Measurements from ENCODE around the gene ZNF205.

The ZNF205 gene

GRCh38 chr16:3157229-3158025 is 45.0 kb downstream of the ZNF205 start (continued):
- TF ChIP-seq HOXD13 (CRISPR knock-in tag; IDR thresholded peaks at IDR 0.05; ENCODE audit: borderline replicate concordance) (no peak), ZNF473 (tag by site-specific recombination; IDR thresholded peaks at IDR 0.05) (no peak), REST (tag by site-specific recombination; IDR thresholded peaks at IDR 0.05) (no peak), ZBTB44 (tag by site-specific recombination; IDR thresholded peaks at IDR 0.05) (peak; percentile 74; the same call in 1 of the 2 replicates), ZEB2 (tag by site-specific recombination; IDR thresholded peaks at IDR 0.05) (peak; percentile 93), ZSCAN5A (tag by site-specific recombination; IDR thresholded peaks at IDR 0.05) (0 out of 2 replicates have a peak, but pooled peaks have one; percentile 15), ZNF394 (tag by site-specific recombination; IDR thresholded peaks at IDR 0.05; ENCODE audit: borderline replicate concordance) (peak; percentile 31), ZBTB6 (tag by site-specific recombination; IDR thresholded peaks at IDR 0.05) (peak; percentile 97), PATZ1 (tag by site-specific recombination; IDR thresholded peaks at IDR 0.05) (peak; percentile 84), BCL11B (tag by site-specific recombination; IDR thresholded peaks at IDR 0.05; ENCODE audit: low read depth) (no peak), ZXDB (tag by site-specific recombination; IDR thresholded peaks at IDR 0.05) (no peak; the same call in 1 of the 2 replicates), ZNF24 (tag by site-specific recombination; IDR thresholded peaks at IDR 0.05) (peak; percentile 85), ZNF660 (tag by site-specific recombination; IDR thresholded peaks at IDR 0.05) (peak; percentile 94), ZNF600 (tag by site-specific recombination; IDR thresholded peaks at IDR 0.05) (peak; percentile 96), ZNF266 (tag by site-specific recombination; IDR thresholded peaks at IDR 0.05; ENCODE audit: low read depth) (no peak), PRDM2 (tag by site-specific recombination; IDR thresholded peaks at IDR 0.05; ENCODE audit: borderline replicate concordance) (0 out of 2 replicates have a peak, but pooled peaks have one; percentile 66), ZNF623 (tag by site-specific recombination; IDR thresholded peaks at IDR 0.05) (no peak), ZNF664 (tag by site-specific recombination; IDR thresholded peaks at IDR 0.05) (no peak), ZNF629 (tag by site-specific recombination; IDR thresholded peaks at IDR 0.05) (peak; percentile 81), ZNF548 (tag by site-specific recombination; IDR thresholded peaks at IDR 0.05) (no peak), KLF8 (tag by site-specific recombination; IDR thresholded peaks at IDR 0.05) (peak; percentile 70), ZNF621 (tag by site-specific recombination; IDR thresholded peaks at IDR 0.05) (no peak)
